ENCODE results near the gene SLC35D1. TPM values are rescaled to one million over a fixed set of nuclear protein-coding genes. Genes with fewer than 3 reads are reported as not detected.
"Not testable (repeated sequence)": the region's sequence is repeated elsewhere in the genome, so short reads cannot be mapped to it uniquely, and the experiment has no call there.

The SLC35D1 gene
- total and polyA plus RNA-seq, 2 of the 13 experiments (the other 11 are each of a cell fraction or from before 2014, with no cell fraction given) = 12.4 to 41.5 TPM

DNA sequence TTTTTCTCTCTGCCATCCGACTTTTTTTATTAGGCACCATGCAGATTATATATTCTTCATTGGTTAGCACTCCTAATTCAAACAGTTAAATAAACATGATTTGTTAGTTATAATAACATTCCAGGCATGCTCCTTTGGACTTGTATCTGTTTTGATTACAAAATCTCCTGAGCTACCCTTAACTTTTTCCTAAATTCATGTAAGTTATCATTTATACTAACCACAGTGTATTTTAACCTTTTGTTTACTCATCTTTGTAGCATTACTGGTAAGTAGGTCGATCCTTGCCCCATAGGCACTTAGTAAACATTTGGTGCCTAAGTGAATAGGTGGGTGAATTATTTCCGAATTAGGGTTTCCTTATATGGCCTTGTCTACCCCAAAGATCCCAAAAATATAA lies 85.4 kb downstream of the SLC35D1 start:
- FAIRE-seq (no peak), ATAC-seq (no peak), DNase-seq (ENCODE audit: low spot score) (no peak)
- H3K36me3 ChIP-seq (replicated peaks in 1 of 2; ENCODE audit: control insufficient read depth in 1 of 2, insufficient read depth in 2 of 2, low read length in 2 of 2) = peaks cover 3 to 59% of the 10 kb centered on the region in 2 experiments; a peak in 4 of 5 replicates
- TF ChIP-seq SNAPC2 (CRISPR knock-in tag; IDR thresholded peaks at IDR 0.05) (no peak), KDM5B (CRISPR knock-in tag; IDR thresholded peaks at IDR 0.05; ENCODE audit: borderline replicate concordance) (no peak), GTF3A (CRISPR knock-in tag; conservative IDR thresholded peaks at IDR 0.05) (no peak), GPN1 (CRISPR knock-in tag; IDR thresholded peaks at IDR 0.05; ENCODE audit: borderline replicate concordance) (no peak), NCOA5 (CRISPR knock-in tag; IDR thresholded peaks at IDR 0.05) (no peak)
- TF ChIP-seq, protein P1, sequence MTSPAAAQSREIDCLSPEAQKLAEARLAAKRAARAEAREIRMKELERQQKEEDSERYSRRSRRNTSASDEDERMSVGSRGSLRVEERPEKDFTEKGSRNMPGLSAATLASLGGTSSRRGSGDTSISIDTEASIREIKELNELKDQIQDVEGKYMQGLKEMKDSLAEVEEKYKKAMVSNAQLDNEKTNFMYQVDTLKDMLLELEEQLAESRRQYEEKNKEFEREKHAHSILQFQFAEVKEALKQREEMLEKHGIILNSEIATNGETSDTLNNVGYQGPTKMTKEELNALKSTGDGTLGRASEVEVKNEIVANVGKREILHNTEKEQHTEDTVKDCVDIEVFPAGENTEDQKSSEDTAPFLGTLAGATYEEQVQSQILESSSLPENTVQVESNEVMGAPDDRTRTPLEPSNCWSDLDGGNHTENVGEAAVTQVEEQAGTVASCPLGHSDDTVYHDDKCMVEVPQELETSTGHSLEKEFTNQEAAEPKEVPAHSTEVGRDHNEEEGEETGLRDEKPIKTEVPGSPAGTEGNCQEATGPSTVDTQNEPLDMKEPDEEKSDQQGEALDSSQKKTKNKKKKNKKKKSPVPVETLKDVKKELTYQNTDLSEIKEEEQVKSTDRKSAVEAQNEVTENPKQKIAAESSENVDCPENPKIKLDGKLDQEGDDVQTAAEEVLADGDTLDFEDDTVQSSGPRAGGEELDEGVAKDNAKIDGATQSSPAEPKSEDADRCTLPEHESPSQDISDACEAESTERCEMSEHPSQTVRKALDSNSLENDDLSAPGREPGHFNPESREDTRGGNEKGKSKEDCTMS (CRISPR knock-in tag; conservative IDR thresholded peaks at IDR 0.05) = no peak
- TF ChIP-seq, protein P2, sequence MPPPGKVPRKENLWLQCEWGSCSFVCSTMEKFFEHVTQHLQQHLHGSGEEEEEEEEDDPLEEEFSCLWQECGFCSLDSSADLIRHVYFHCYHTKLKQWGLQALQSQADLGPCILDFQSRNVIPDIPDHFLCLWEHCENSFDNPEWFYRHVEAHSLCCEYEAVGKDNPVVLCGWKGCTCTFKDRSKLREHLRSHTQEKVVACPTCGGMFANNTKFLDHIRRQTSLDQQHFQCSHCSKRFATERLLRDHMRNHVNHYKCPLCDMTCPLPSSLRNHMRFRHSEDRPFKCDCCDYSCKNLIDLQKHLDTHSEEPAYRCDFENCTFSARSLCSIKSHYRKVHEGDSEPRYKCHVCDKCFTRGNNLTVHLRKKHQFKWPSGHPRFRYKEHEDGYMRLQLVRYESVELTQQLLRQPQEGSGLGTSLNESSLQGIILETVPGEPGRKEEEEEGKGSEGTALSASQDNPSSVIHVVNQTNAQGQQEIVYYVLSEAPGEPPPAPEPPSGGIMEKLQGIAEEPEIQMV (CRISPR knock-in tag; IDR thresholded peaks at IDR 0.05; ENCODE audit: low read depth) = no peak
- WGBS (ENCODE audit: low lambda C conversion rate) = 88% methylated on average over 3 of the region's 3 CpGs
- H3K9me3 ChIP-seq (ENCODE audit: low read length) = no peaks in the 10 kb centered on the region
- no TSS peak for BruUV-seq (replicated peaks)
- CTCF ChIA-PET (ENCODE audit: low intra/inter-chr PET ratio, low total read pairs) = no interaction called here
- H3K27me3 ChIP-seq (ENCODE audit: control insufficient read depth in 1 of 2, insufficient read depth in 2 of 2, low read length in 2 of 2) = no peaks in the 10 kb centered on the region
- in situ Hi-C loops (cut with HindIII; ENCODE audit: extremely low pct_ligation_motif_present, low pct_unique_long_range_greater_than_20kb) (no loop called here), intact Hi-C loops (cut with micrococcal nuclease; ENCODE audit: unreplicated experiment) (no loop called here)
- H3K9ac ChIP-seq (ENCODE audit: insufficient read depth, low read depth, low read length) = no peak overlapping the region
- POLR2A ChIA-PET = no interaction called here
- no peaks in the 10 kb centered on the region for H4K20me1 ChIP-seq (ENCODE audit: insufficient read depth, low read length)
- peaks cover 7% of the 10 kb centered on the region for H3K4me1 ChIP-seq (ENCODE audit: insufficient read depth, low read length)
- H3K27ac ChIP-seq (ENCODE audit: extremely low read length, insufficient read depth, low read length) = no peak overlapping the region
- H3K4me3 ChIP-seq (replicated peaks in 1 of 3; ENCODE audit: insufficient read depth in 1 of 3, low read depth in 2 of 3, low read length in 3 of 3) = no peak overlapping the region
- H2AFZ ChIP-seq (ENCODE audit: low read length) = no peak overlapping the region
- no peaks in the 10 kb centered on the region for H3K79me2 ChIP-seq (ENCODE audit: insufficient read depth, low read length)
- H3K4me2 ChIP-seq (ENCODE audit: low read depth, low read length) = no peak overlapping the region

DNA sequence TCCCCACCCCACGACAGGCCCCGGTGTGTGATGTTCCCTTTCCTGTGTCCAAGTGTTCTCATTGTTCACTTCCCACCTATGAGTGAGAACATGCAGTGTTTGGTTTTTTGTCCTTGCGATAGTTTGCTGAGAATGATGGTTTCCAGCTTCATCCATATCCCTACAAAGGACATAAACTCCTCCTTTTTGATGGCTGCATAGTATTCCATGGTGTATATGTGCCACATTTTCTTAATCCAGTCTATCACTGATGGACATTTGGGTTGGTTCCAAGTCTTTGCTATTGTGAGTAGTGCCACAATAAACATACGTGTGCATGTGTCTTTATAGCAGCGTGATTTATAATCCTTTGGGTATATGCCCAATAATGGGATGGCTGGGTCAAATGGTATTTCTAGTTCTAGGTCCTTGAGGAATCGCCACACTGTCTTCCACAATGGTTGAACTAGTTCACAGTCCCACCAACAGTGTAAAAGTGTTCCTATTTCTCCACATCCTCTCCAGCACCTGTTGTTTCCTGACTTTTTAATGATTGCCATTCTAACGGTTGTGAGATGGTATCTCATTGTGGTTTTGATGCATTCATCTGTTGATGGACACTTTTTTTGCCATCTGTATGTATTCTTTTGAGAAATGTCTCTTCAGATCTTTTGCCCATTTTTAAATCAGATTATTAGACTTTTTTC lies 87.6 kb downstream of the SLC35D1 start:
- H2AFZ ChIP-seq (ENCODE audit: low read length); BruUV-seq (replicated peaks); H3K9me3 ChIP-seq (ENCODE audit: low read length); CTCF ChIA-PET (ENCODE audit: low intra/inter-chr PET ratio, low total read pairs); H3K9ac ChIP-seq (ENCODE audit: insufficient read depth, low read depth, low read length); H3K4me3 ChIP-seq (replicated peaks in 1 of 3; ENCODE audit: insufficient read depth in 1 of 3, low read depth in 2 of 3, low read length in 3 of 3); H4K20me1 ChIP-seq (ENCODE audit: insufficient read depth, low read length); H3K79me2 ChIP-seq (ENCODE audit: insufficient read depth, low read length); FAIRE-seq; H3K27me3 ChIP-seq (ENCODE audit: control insufficient read depth in 1 of 2, insufficient read depth in 2 of 2, low read length in 2 of 2); intact Hi-C loops (cut with micrococcal nuclease; ENCODE audit: unreplicated experiment); POLR2A ChIA-PET; H3K4me1 ChIP-seq (ENCODE audit: insufficient read depth, low read length); DNase-seq (ENCODE audit: low spot score); in situ Hi-C loops (cut with HindIII; ENCODE audit: extremely low pct_ligation_motif_present, low pct_unique_long_range_greater_than_20kb); H3K4me2 ChIP-seq (ENCODE audit: low read depth, low read length); H3K27ac ChIP-seq (ENCODE audit: extremely low read length, insufficient read depth, low read length); ATAC-seq: not testable (repeated sequence)
- H3K36me3 ChIP-seq (replicated peaks in 1 of 2; ENCODE audit: control insufficient read depth in 1 of 2, insufficient read depth in 2 of 2, low read length in 2 of 2) = peaks cover 5 to 55% of the 10 kb centered on the region in 2 experiments
- WGBS (ENCODE audit: low lambda C conversion rate) = 96% methylated on average over 4 of the region's 7 CpGs
